CD8-positive, alpha-beta memory T cell (primary cell): ENCODE data around the gene NDRG2. TPM values are rescaled to one million over a fixed set of nuclear protein-coding genes. Genes with fewer than 3 reads are reported as not detected.

Experiments
- CTCF ChIA-PET: fragments of 350-600 bp; sonication (Branson Sonifier 250); formaldehyde crosslinking; loops from one replicate; lab custom pipeline; 2021; ENCODE audit warnings: antibody characterized with exemption; lab: Charles Lee
- POLR2A ChIA-PET: fragments of 350-600 bp; sonication (Branson Sonifier 250); formaldehyde crosslinking; loops from one replicate; lab custom pipeline; 2021; ENCODE audit warnings: antibody characterized with exemption; lab: Charles Lee
- DNase-seq, 5 donors: peaks; one replicate each; pipeline versions ENCODE4 v3.0.0 to v3.0.0-alpha.2; 2020 to 2022; ENCODE audit warnings: mixed read lengths in 1 of 5
- H3K27ac ChIP-seq: one replicate; pipeline ENCODE4 v1.7.0; 2013; ENCODE audit warnings: low read depth, mild to moderate bottlenecking, low read length, moderate library complexity
- H3K27me3 ChIP-seq: 2 replicates; pipeline ENCODE4 v1.7.0; 2013; ENCODE audit warnings: low read length, mild to moderate bottlenecking; ENCODE audit not compliant: insufficient read depth, poor library complexity, severe bottlenecking
- H3K36me3 ChIP-seq: 2 replicates; pipeline ENCODE4 v1.7.0; 2013; ENCODE audit warnings: mild to moderate bottlenecking, low read length, moderate library complexity; ENCODE audit not compliant: insufficient read depth
- H3K4me1 ChIP-seq: 2 replicates; pipeline ENCODE4 v1.7.0; 2013; ENCODE audit warnings: mild to moderate bottlenecking, low read length, moderate library complexity; ENCODE audit not compliant: insufficient read depth
- H3K4me3 ChIP-seq: 2 replicates; pipeline ENCODE4 v1.7.0; 2013; ENCODE audit warnings: mild to moderate bottlenecking, low read length
- H3K9me3 ChIP-seq: 2 replicates; pipeline ENCODE4 v1.7.0; 2013; ENCODE audit warnings: mild to moderate bottlenecking, low read length
- H3K27ac Mint-ChIP-seq, 8 donors: one replicate each; pipeline ENCODE4 v1.8.0; 2020 to 2021; ENCODE audit warnings: mixed read lengths in 8 of 8, mild to moderate bottlenecking in 6 of 8, inconsistent platforms in 3 of 8, moderate library complexity in 3 of 8
- H3K27me3 Mint-ChIP-seq, 2 donors: one replicate each; pipeline ENCODE4 v1.8.0; 2020 to 2021; ENCODE audit warnings: mixed read lengths in 2 of 2, mild to moderate bottlenecking in 1 of 2, moderate library complexity in 1 of 2
- H3K36me3 Mint-ChIP-seq, 3 donors: one replicate each; pipeline ENCODE4 v1.8.0; 2020 to 2021; ENCODE audit warnings: mixed read lengths in 3 of 3, inconsistent platforms in 1 of 3, mild to moderate bottlenecking in 1 of 3
- H3K4me1 Mint-ChIP-seq, 3 donors: one replicate each; pipeline ENCODE4 v1.8.0; 2020 to 2021; ENCODE audit warnings: mixed read lengths in 3 of 3, inconsistent platforms in 1 of 3, mild to moderate bottlenecking in 1 of 3
- H3K4me3 Mint-ChIP-seq, 7 donors: one replicate each; pipeline ENCODE4 v1.8.0; 2020 to 2021; ENCODE audit warnings: mixed read lengths in 7 of 7, mild to moderate bottlenecking in 6 of 7, moderate library complexity in 4 of 7, inconsistent platforms in 2 of 7
- H3K9me3 Mint-ChIP-seq, 5 donors: one replicate each; pipeline ENCODE4 v1.8.0; 2020 to 2022; ENCODE audit warnings: mixed read lengths in 5 of 5, mild to moderate bottlenecking in 3 of 5, moderate library complexity in 2 of 5, inconsistent platforms in 1 of 5
- polyA plus RNA-seq: library from polyadenylated mRNA; unstranded; fragments of 300-500 nt; fragmentation: Illumina TruSeq; gene quantifications from one replicate; pipeline ENCODE4 v1.2.3, GENCODE V29; 2021
- total RNA-seq, 2 experiments: library from RNA; stranded (reverse); gene quantifications; one replicate each; pipeline ENCODE4 v1.2.3, GENCODE V29; 2021

NDRG2 gene
- total and polyA plus RNA-seq, 3 experiments from 2014 or later = 4.8 to 19.9 (median 5.0) TPM

DNA sequence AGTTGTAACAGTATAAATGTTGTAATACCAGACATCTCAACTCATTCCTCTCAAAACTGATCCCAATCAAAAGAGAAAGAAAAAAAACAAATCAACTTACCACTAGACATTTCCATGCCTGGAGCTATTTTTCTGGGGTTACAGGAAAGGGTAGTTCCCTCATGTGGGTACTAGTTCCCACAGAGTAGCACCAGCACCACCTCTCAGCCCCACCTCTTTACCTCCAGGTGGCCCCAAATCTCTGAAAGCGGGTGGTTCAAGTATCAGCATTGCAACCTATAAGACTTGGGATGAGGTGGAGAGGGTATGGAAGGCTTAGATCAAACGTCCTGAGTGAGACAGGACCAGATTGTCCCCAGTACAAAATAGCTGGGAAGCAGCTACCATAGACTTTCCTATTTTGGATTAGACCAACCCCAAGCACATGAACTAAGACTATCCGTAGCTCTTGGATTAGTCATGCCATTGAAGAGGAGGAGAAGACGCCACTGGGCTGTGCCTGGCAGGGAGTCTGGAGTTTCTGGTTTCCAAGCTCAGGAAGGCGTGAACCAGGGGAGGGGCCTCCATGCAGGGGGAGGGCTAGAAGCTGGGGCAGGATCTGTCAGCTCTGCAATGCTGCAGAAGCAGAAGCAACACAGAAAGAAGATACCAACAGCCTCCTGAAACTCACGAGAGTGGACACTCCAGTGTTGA, 26.0 kb downstream of the NDRG2 start, which contains the start of gene SLC39A2:
Gene SLC39A2, plus strand, starts transcription at position 620 of the 693 bp plus-strand sequence. CDS start 154 bp downstream, outside the sequence.
- H3K4me1 Mint-ChIP-seq = peaks cover 0 to 1% (median 0%) of the 10 kb centered on the region in 3 donors

GRCh38 chr14:20998139-20998538, 26.7 kb downstream of the NDRG2 start:
- Histone ChIP-seq H3K27ac (no peak overlapping the region), H3K4me1 (peaks cover 7% of the 10 kb centered on the region), H3K9me3 (no peaks in the 10 kb centered on the region), H3K36me3 (peaks cover 30% of the 10 kb centered on the region), H3K27me3 (no peaks in the 10 kb centered on the region), H3K4me3 (no peak overlapping the region)
- ChIA-PET CTCF (interaction anchor here (1.1 to 3.5 kb wide), 5 partner anchors 10 to 94 kb away, joined by 4 to 17 read pairs (median 6); no protein-coding TSS in a partner anchor), POLR2A (no interaction called here)
- peak overlapping the region in 4 of 8 donors; percentile 24 to 85 (median 46) for H3K27ac Mint-ChIP-seq
- no peaks in the 10 kb centered on the region for H3K9me3 Mint-ChIP-seq
- peaks cover 0 to 2% (median 0%) of the 10 kb centered on the region in 3 donors for H3K4me1 Mint-ChIP-seq
- H3K27me3 Mint-ChIP-seq = no peaks in the 10 kb centered on the region
- no peak overlapping the region for H3K4me3 Mint-ChIP-seq
- peaks cover 4 to 43% (median 28%) of the 10 kb centered on the region in 3 donors for H3K36me3 Mint-ChIP-seq
- DNase-seq = no peak

More for the DNA sequence above, 26.0 kb downstream of the NDRG2 start, which contains the start of gene SLC39A2:
- Histone ChIP-seq H3K27me3 (no peaks in the 10 kb centered on the region), H3K4me1 (peaks cover 7% of the 10 kb centered on the region), H3K36me3 (peaks cover 27% of the 10 kb centered on the region), H3K27ac (no peak within 1 kb of the TSS), H3K9me3 (no peaks in the 10 kb centered on the region), H3K4me3 (no peak within 1 kb of the TSS)
- ChIA-PET POLR2A (no interaction called here), CTCF (interaction anchor here (1.1 to 3.5 kb wide), 3 partner anchors 9 to 27 kb away, joined by 5 to 17 read pairs (median 15); no protein-coding TSS in a partner anchor)
- DNase-seq = no peak
- Mint-ChIP-seq H3K9me3 (no peaks in the 10 kb centered on the region), H3K36me3 (peaks cover 4 to 39% (median 27%) of the 10 kb centered on the region in 3 donors), H3K4me3 (no peak within 1 kb of the TSS), H3K27ac (peak within 1 kb of the TSS in 4 of 8 donors; percentile 24 to 85 (median 30)), H3K27me3 (peaks cover 0 to 2% of the 10 kb centered on the region in 2 donors)

DNA sequence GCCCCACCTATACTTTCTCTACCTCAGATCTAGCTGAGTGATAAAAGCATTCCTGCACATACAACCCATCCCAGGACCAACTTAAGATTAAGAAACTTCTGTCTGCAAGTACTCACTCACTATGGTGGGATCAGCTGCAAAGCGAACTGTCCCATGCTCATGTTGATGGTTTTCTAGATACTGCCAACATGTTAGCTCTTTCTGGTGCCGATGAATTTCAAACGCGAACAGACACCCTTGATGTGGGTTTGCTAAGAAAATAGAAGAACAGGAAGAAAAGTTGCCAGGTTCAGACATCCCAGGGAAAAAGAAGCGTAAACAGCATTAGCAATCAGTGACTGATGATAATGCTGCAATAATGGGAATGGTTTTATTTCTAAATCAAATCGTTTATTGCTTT, 27.3 kb downstream of the NDRG2 start:
- Histone ChIP-seq H3K9me3 (no peaks in the 10 kb centered on the region), H3K27me3 (no peaks in the 10 kb centered on the region), H3K27ac (no peak overlapping the region), H3K4me3 (no peak overlapping the region), H3K36me3 (peaks cover 36% of the 10 kb centered on the region), H3K4me1 (peaks cover 7% of the 10 kb centered on the region)
- ChIA-PET POLR2A (interaction anchor here (0.6 kb wide), 2 partner anchors 46 to 171 kb away, joined by 3 to 5 read pairs; no protein-coding TSS in a partner anchor), CTCF (interaction anchor here (1.4 to 3.5 kb wide), 4 partner anchors 15 to 95 kb away, joined by 4 to 17 read pairs (median 10); no protein-coding TSS in a partner anchor)
- Mint-ChIP-seq H3K4me1 (peaks cover 0 to 2% (median 0%) of the 10 kb centered on the region in 3 donors), H3K9me3 (no peaks in the 10 kb centered on the region), H3K27me3 (no peaks in the 10 kb centered on the region), H3K36me3 (peaks cover 4 to 48% (median 28%) of the 10 kb centered on the region in 3 donors), H3K4me3 (no peak overlapping the region), H3K27ac (peak overlapping the region in 2 of 8 donors; percentile 18 to 67)
- no peak for DNase-seq

DNA sequence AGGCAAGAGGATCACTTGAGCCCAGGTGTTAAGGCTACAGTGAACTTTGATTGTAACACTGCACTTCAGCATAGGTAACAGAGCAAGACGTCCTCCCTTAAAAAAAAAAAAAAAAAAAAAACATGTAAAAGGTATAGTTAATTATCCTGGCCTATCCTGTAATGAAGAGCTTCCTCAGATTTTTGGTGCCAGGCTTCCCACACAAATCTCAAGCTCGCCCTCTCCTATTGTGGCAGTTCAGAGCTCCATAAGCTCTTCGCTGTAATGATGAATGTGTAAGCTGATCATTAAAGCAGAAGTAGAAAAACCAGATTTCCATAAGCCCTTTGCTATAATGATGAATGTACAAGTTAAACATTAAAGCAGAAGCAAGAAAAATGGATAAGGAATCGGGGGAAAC, 27.7 kb downstream of the NDRG2 start:
- no peak overlapping the region for H3K4me3 Mint-ChIP-seq
- no peak overlapping the region for H3K27ac ChIP-seq
- H3K9me3 ChIP-seq = no peaks in the 10 kb centered on the region
- DNase-seq = no peak
- no peaks in the 10 kb centered on the region for H3K27me3 ChIP-seq
- no peaks in the 10 kb centered on the region for H3K27me3 Mint-ChIP-seq
- ChIA-PET POLR2A (interaction anchor here (0.6 kb wide), 2 partner anchors 46 to 172 kb away, joined by 3 to 5 read pairs; no protein-coding TSS in a partner anchor), CTCF (interaction anchor here (1.4 to 3.5 kb wide), 5 partner anchors 15 to 95 kb away, joined by 3 to 17 read pairs (median 6); no protein-coding TSS in a partner anchor)
- no peak overlapping the region for H3K4me3 ChIP-seq
- peak overlapping the region in 1 of 8 donors; percentile 18 for H3K27ac Mint-ChIP-seq
- H3K9me3 Mint-ChIP-seq = no peaks in the 10 kb centered on the region
- peaks cover 7% of the 10 kb centered on the region for H3K4me1 ChIP-seq
- H3K4me1 Mint-ChIP-seq = peaks cover under 1 to 2% (median under 1%) of the 10 kb centered on the region in 3 donors
- H3K36me3 ChIP-seq = peaks cover 39% of the 10 kb centered on the region
- H3K36me3 Mint-ChIP-seq = peaks cover 4 to 53% (median 28%) of the 10 kb centered on the region in 3 donors

GRCh38 chr14:20996521-20996920, 28.3 kb downstream of the NDRG2 start:
- ChIA-PET POLR2A (no interaction called here), CTCF (interaction anchor here (1.4 to 3.5 kb wide), 4 partner anchors 18 to 96 kb away, joined by 3 to 17 read pairs (median 10); no protein-coding TSS in a partner anchor)
- H3K27me3 ChIP-seq = no peaks in the 10 kb centered on the region
- no peak for DNase-seq
- H3K36me3 ChIP-seq = peaks cover 44% of the 10 kb centered on the region
- Mint-ChIP-seq H3K27me3 (no peaks in the 10 kb centered on the region), H3K36me3 (peaks cover 4 to 57% (median 28%) of the 10 kb centered on the region in 3 donors), H3K9me3 (no peaks in the 10 kb centered on the region), H3K4me1 (peaks cover 6 to 8% (median 6%) of the 10 kb centered on the region in 3 donors), H3K27ac (no peak overlapping the region), H3K4me3 (no peak overlapping the region)
- peaks cover 13% of the 10 kb centered on the region for H3K4me1 ChIP-seq
- no peak overlapping the region for H3K27ac ChIP-seq
- no peaks in the 10 kb centered on the region for H3K9me3 ChIP-seq
- no peak overlapping the region for H3K4me3 ChIP-seq

- Histone ChIP-seq H3K36me3 (peaks cover 28% of the 10 kb centered on the region), H3K4me1 (peaks cover 23% of the 10 kb centered on the region), H3K27ac (peak within 1 kb of the TSS; percentile 60), H3K9me3 (no peaks in the 10 kb centered on the region), H3K4me3 (peak within 1 kb of the TSS; percentile 76), H3K27me3 (no peaks in the 10 kb centered on the region)
- peak within 1 kb of the TSS; percentile 58 to 99 (median 94) for H3K27ac Mint-ChIP-seq
- ChIA-PET CTCF (interaction anchor here (1.9 kb wide), 1 partner anchor 19 kb away, joined by 7 read pairs; no protein-coding TSS in a partner anchor), POLR2A (no interaction called here)
- no peaks in the 10 kb centered on the region for H3K27me3 Mint-ChIP-seq
- peaks cover 25 to 30% (median 26%) of the 10 kb centered on the region in 3 donors for H3K4me1 Mint-ChIP-seq
- H3K36me3 Mint-ChIP-seq = peaks cover 0 to 41% (median 8%) of the 10 kb centered on the region in 3 donors
- H3K9me3 Mint-ChIP-seq = no peaks in the 10 kb centered on the region
- peak; percentile 75 to 88 (median 81) for DNase-seq
- H3K4me3 Mint-ChIP-seq = peak within 1 kb of the TSS; percentile 83 to 99 (median 93)
Measured at GRCh38 chr14:20989787-20990600, 34.9 kb downstream of the NDRG2 start, which contains the start of gene METTL17. METTL17 (plus strand) TSS chr14:20989980; CDS start chr14:20990003, 23 bp downstream.

GRCh38 chr14:20989471-20989786, 35.4 kb downstream of the NDRG2 start:
- Histone ChIP-seq H3K27me3 (no peaks in the 10 kb centered on the region), H3K27ac (peak overlapping the region; percentile 6), H3K9me3 (no peaks in the 10 kb centered on the region), H3K4me1 (peaks cover 23% of the 10 kb centered on the region), H3K36me3 (peaks cover 22% of the 10 kb centered on the region), H3K4me3 (peak overlapping the region; percentile 34)
- no peaks in the 10 kb centered on the region for H3K27me3 Mint-ChIP-seq
- peak overlapping the region; percentile 58 to 99 (median 94) for H3K27ac Mint-ChIP-seq
- ChIA-PET CTCF (interaction anchor here (0.9 to 1.9 kb wide), 3 partner anchors 12 to 104 kb away, joined by 3 to 7 read pairs (median 3); no protein-coding TSS in a partner anchor), POLR2A (no interaction called here)
- no peak for DNase-seq
- H3K4me1 Mint-ChIP-seq = peaks cover 25 to 30% (median 26%) of the 10 kb centered on the region in 3 donors
- H3K36me3 Mint-ChIP-seq = peaks cover 0 to 36% (median 5%) of the 10 kb centered on the region in 3 donors
- no peaks in the 10 kb centered on the region for H3K9me3 Mint-ChIP-seq
- peak overlapping the region; percentile 83 to 99 (median 93) for H3K4me3 Mint-ChIP-seq
